MM.1S (cell line): ENCODE results near the gene SNX9.

Experiments used
- CTCF ChIP-seq: fragments of 300-600 bp; sonication (generic); IDR thresholded peaks from 2 replicates; pipeline ENCODE4 v1.5.1; 2016; ENCODE audit warnings: antibody characterized with exemption, low read length, mixed read lengths
- EZH2 ChIP-seq: fragments of 300-600 bp; sonication (generic); optimal IDR thresholded peaks from 2 replicates; pipeline ENCODE3; 2017; ENCODE audit warnings: low read depth, mild to moderate bottlenecking, antibody characterized with exemption, low read length, mixed read lengths

DNA sequence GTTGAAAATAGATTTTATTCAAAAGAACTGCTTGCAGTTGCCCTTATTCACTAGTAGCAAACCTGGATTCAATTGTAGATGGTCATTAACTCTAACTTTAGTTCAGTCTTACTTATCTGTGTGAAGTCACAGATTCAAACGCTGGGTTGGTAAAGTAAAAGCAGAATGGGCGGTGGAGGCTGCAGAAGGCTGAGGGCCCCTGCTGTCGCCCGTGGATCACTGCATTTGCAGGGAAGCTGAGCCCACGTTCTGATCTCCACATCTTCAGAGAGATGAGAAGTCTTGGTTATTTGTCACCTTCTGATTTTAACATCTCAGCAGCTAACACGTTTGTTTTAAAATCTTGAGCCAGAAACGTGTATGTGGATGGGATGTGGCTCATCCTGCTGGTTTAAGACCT is 75.1 kb downstream of the SNX9 start:
- TF ChIP-seq CTCF (no peak), EZH2 (no peak)
